Measurements from ENCODE around the gene CALHM6.

CALHM6 gene

GRCh38 chr6:116446399-116446798 is 14.8 kb upstream of the CALHM6 start:
- DNase-seq = no peak

GRCh38 chr6:116447052-116447451 is 14.1 kb upstream of the CALHM6 start:
- no peak for DNase-seq

- no peak for DNase-seq
Measured at GRCh38 chr6:116447496-116448011, 13.6 kb upstream of the CALHM6 start.

GRCh38 chr6:116449565-116449964 is 11.6 kb upstream of the CALHM6 start:
- DNase-seq = no peak

GRCh38 chr6:116450185-116450710 is 10.9 kb upstream of the CALHM6 start:
- DNase-seq = no peak

DNA sequence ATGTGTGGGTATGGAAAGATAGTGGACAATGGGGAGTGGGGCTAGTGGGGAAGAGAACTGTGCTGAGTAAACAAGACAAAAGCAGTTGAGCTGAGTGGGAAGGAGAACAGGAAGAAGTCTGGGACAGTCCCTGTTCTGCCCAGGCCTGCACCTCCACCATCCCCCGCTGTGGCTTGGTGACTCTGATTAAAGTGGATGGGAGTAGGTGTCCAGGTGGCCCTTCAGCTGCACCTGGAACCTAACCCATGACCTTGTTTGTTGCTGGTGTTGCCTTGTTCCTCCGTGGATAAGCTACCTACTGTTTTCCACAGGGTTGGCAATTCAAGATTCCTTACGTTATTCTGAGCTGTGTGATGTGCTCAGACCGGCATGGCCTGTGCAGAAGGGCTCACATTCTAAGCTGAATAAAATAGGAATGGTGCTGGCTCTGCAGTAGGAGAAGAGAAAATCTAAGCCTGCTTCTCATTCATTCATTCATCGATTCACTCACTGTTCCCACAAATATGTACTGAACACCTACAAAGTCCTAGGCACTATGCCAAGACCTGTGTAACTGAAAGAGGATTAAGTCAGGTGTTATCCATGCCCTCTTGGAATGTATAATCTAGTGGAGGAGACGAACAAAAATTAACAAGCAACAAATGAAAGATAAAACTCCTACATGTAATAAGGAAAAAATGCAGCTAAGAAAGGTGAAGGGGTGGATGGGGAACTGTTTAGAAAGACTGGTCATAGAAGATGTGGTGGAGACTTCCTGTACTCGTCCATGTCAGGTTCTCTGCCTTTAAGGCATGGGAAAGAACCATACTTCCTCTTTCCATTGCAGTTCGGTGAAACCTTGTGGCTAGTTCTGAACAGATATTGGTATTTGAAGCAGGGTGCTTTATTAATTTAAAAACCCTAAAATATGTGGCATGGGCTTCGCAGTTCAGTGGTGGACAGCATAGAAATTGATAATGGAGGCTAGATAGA is 10.1 kb upstream of the CALHM6 start:
- no peak for DNase-seq

DNA sequence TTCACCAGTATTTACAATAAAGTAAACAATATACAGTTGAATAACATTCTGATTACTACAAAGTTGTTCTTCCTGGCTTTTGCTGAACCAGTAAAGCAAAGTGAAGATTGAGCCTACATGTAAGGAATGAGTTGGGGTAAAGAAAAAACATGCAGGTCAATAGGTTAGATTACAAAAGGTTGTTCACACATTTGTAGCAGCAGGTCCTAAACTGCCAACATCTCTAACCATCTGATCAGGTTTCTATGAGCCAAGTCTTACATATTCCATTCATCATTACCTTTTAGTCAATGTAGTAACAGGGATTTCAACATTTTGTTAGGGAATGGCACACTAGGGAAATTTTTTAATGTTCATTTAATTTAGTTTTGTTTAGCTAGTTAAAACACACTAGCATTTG is 9.3 kb upstream of the CALHM6 start:
- DNase-seq = no peak

DNA sequence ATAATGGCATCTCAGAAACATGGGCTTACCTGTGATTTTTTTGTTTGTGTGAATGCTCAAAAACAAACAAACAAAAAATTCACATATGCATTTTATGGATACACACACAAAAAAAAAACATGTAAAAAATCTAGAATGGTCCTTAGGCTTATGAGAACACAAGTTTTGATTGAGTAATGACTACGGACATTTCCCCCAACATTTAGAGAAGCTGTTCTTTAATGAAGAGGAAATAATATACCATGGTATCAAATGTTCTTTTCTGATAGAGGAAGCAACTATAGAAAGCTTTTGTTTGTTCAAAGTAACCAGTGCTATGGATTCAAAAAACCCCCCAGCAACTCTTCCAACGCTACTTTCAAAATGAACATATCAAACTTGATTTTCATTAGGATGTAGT is 8.6 kb upstream of the CALHM6 start:
- DNase-seq = no peak

- DNase-seq = no peak
Measured at GRCh38 chr6:116456106-116456505, 5.1 kb upstream of the CALHM6 start.

DNA sequence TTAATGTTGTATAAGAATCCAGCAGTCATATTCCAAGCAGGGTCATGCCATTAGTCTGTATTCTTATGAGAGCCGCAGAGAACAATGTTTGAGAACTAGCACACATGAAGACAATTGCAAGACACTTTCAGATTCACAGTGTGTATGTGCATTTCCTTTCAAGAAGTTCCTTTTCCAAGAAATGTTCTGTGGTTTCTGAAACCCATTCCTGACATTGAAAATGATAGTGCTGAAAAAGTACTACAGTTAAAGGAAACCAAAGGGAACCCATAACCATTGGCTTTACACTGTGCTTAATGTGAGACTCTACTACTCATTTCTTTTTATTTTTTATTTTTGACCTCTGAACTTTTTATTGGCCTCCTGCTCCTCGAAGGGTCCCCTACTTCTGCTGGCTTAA is 4.2 kb upstream of the CALHM6 start:
- DNase-seq = no peak

DNA sequence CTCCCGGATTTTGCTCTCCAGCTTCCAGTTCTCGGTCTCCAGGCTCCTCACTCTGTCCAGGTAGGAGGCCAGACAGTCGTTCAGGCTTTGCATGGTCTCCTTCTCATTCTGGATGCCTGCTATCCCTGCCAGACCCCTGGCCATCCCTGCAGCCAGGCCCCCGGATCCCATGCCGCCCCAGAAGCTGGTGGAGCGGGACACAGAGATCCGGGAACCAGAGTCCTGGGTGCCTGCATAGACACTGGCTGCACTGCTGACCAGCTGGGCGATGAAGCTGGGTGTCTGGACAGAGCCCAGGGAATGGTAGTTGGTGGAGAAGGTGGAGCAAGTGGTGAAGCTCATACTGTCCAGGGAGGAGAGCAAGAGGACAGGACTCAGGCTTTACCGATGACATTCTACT is 2.9 kb upstream of the CALHM6 start:
- DNase-seq = no peak

- DNase-seq = no peak
Measured at GRCh38 chr6:116459927-116460326, 1.2 kb upstream of the CALHM6 start.

DNA sequence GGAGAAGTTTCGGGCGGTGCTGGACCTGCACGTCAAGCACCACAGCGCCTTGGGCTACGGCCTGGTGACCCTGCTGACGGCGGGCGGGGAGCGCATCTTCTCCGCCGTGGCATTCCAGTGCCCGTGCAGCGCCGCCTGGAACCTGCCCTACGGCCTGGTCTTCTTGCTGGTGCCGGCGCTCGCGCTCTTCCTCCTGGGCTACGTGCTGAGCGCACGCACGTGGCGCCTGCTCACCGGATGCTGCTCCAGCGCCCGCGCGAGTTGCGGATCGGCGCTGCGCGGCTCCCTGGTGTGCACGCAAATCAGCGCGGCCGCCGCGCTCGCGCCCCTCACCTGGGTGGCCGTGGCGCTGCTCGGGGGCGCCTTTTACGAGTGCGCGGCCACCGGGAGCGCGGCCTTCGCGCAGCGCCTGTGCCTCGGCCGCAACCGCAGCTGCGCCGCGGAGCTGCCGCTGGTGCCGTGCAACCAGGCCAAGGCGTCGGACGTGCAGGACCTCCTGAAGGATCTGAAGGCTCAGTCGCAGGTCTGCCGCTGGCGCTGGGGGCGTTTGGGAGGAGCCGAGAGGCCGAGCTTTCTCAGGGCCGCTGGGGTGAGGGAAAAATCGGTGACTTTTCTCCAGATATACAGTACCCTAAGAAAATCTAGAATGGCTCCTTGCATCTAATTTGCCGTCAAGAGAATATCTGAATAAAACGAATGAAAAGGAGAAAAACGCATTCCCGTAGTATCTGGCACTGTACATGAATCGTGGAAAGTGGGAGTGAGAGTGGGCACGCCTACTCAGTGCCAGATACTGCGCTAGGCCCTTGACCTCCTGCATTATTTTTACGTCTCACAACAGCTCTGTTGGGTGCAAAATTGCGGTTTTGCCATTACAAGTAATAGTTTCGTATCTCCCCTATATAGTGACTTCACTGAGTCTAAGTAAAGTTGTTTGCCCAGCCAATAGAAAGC is 1.0 kb downstream of the CALHM6 start:
- DNase-seq = no peak

GRCh38 chr6:116463301-116463700 is 2.1 kb downstream of the CALHM6 start:
- no peak for DNase-seq

- no peak for DNase-seq
Measured at GRCh38 chr6:116465246-116465645, 4.1 kb downstream of the CALHM6 start.

GRCh38 chr6:116467096-116467495 is 5.9 kb downstream of the CALHM6 start:
- DNase-seq = no peak

- DNase-seq = no peak
Measured at GRCh38 chr6:116467514-116467913, 6.3 kb downstream of the CALHM6 start.

DNA sequence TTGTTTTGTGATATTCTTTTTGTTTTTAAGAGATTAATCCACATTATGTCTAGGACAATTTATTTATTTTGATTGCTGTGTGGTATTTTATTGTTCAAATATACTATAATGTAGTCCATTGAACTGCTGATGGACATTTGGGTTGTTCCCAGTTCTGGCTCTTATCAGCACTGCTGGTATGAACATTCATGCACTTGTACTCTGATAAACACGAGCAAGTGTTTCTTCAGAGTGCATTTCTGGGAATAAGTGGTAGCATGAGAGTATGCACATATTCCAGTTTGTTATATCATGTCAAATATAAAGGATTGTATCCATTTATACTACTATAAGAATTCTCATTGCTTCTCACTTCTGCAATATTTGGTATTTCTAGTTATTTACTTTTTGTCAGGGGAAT is 7.1 kb downstream of the CALHM6 start:
- no peak for DNase-seq

GRCh38 chr6:116471531-116471930 is 10.4 kb downstream of the CALHM6 start:
- DNase-seq = no peak

DNA sequence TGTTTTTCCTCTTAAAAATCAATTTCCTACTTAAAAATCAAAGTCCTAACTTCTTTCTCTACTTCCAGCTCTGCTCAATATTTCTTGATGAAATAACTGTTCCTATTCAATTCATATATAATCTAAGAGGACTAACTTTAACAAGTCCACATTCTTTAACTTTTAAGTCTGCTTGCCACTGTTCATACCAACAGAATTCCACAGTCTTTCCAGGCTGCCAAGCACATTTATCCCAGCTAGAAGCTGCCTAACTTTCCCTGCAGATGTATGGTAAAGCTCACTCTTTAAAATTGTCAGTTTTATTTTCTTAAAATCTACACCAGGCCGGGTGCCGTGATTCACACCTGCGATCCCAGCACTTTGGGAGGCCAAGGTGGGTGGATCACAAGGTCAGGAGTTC is 11.5 kb downstream of the CALHM6 start:
- no peak for DNase-seq

- DNase-seq = no peak
Measured at GRCh38 chr6:116475141-116475540, 14.0 kb downstream of the CALHM6 start.

- DNase-seq = no peak
Measured at GRCh38 chr6:116476002-116476678, 15.0 kb downstream of the CALHM6 start.

DNA sequence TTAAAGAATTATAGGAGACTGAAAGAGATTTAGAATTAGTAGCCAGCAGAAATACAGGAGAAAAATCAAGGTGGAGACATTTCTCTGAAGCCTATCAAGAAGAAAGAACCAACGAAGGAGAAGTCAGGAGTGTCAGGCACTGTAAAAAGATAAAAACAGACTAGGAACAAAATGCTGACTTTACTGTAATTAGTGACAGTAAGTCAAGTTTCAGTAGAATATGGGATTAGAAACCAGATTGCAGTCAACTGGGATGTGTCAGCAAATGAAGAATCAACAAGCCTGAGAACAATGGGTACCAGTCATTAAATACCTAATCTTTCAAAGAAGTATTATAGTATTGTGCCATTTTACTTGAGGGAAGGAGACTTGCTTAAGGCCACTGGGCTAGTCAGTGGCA is 21.6 kb downstream of the CALHM6 start:
- no peak for DNase-seq
